Esophagus muscularis mucosa (tissue), 3 donors: ENCODE data around the gene DOK5.

Source experiments
- CTCF ChIP-seq, 3 experiments: fragments of 200-600 bp in 2 of 3; fragments of 450-650 bp in 1 of 3; sonication (generic) in 2 of 3; IDR thresholded peaks; one replicate each; pipeline ENCODE4 v1.5.1; 2017 to 2019; ENCODE audit warnings: antibody characterized with exemption in 3 of 3, mild to moderate bottlenecking in 2 of 3, moderate library complexity in 1 of 3
- POLR2A ChIP-seq: fragments of 450-650 bp; IDR thresholded peaks from one replicate; pipeline ENCODE4 v1.6.1; 2017; ENCODE audit warnings: antibody characterized with exemption, moderate library complexity, mild to moderate bottlenecking, low read depth
- POLR2AphosphoS5 ChIP-seq, 2 donors: sonication (generic); formaldehyde crosslinking; IDR thresholded peaks; one replicate each; pipeline ENCODE4 v1.6.1; 2017; ENCODE audit warnings: antibody characterized with exemption in 2 of 2

DNA sequence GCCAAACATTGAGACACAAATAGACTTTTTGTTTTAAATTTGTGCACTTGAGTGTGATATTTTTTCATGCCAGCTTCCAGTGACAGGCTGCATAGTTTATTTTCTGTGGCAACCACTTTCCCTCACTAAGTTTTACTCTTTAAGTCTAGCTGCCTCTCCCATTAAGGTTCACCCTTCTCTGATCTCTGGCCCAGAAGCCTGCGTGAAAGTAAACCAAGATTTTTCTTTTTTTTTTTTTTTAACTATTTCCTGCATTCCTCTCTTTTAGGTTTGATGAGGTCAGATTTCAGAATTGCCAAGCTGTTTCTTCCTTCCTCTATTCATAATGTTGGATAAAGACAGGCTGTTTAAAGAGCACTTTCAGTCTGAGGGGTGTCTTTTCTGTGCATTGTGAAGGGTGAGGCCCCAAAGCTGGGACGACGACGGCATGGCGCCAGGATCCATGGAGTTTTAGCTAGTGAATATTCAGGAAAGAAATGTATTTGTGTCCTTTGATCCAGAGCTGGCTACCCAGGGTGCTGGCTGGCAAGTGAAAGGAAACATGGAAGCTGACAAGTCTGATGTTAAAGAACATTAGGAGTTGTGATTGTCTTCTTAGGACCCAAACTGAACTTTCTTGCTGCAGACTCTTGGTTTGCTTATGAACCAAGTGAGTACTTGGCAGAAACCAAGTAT, 50.7 kb downstream of the DOK5 start:
- TF ChIP-seq POLR2A (no peak), CTCF (IDR thresholded peaks at IDR 0.05) (no peak), POLR2AphosphoS5 (IDR thresholded peaks at IDR 0.05) (no peak)
